GM12873 (cell line): ENCODE data around the gene ESCO1.

ENCODE experiments used
- CTCF ChIP-seq: IDR thresholded peaks from 2 replicates; pipeline ENCODE4 v1.5.1; 2012; ENCODE audit warnings: low read depth, mild to moderate bottlenecking, moderate library complexity, low read length, control low read depth; ENCODE audit not compliant: insufficient read depth; ENCODE audit errors: missing control alignments

Gene ESCO1

GRCh38 chr18:21522530-21522929, 78.0 kb downstream of the ESCO1 start:
- TF ChIP-seq CTCF: no peak

- TF ChIP-seq CTCF: no peak
Observed at GRCh38 chr18:21513741-21514140, 86.8 kb downstream of the ESCO1 start.

- no peak for TF ChIP-seq CTCF
Observed at GRCh38 chr18:21513292-21513691, 87.2 kb downstream of the ESCO1 start.

GRCh38 chr18:21509062-21509461, 91.4 kb downstream of the ESCO1 start:
- no peak for TF ChIP-seq CTCF

GRCh38 chr18:21507913-21508701, 92.4 kb downstream of the ESCO1 start:
- TF ChIP-seq CTCF: no peak

GRCh38 chr18:21502661-21503060, 97.8 kb downstream of the ESCO1 start:
- no peak for TF ChIP-seq CTCF

GRCh38 chr18:21499997-21500396, 100.5 kb downstream of the ESCO1 start:
- TF ChIP-seq CTCF: no peak
